H9 (cell line): ENCODE data around the gene RPL26. TPM values are rescaled to one million over a fixed set of nuclear protein-coding genes. Genes with fewer than 3 reads are reported as not detected.

Source experiments
- DNase-seq: peaks from one replicate; pipeline ENCODE4 v3.0.0-alpha.2; 2017
- H2AFZ ChIP-seq: one replicate; pipeline ENCODE4 v1.6.1; 2013; ENCODE audit warnings: mild to moderate bottlenecking, low read length, control low read depth, moderate library complexity
- H2AK5ac ChIP-seq: 2 replicates; pipeline ENCODE4 v1.6.1; 2013; ENCODE audit warnings: low read length, control low read depth, mixed read lengths; ENCODE audit not compliant: insufficient read length
- H2BK120ac ChIP-seq: one replicate; pipeline ENCODE4 v1.6.1; 2013; ENCODE audit warnings: low read depth, mild to moderate bottlenecking, low read length, control low read depth, inconsistent platforms; ENCODE audit not compliant: poor library complexity, severe bottlenecking
- H2BK12ac ChIP-seq: 2 replicates; pipeline ENCODE4 v1.6.1; 2013; ENCODE audit warnings: low read length, control low read depth, mixed read lengths, low read depth; ENCODE audit not compliant: insufficient read length
- H2BK15ac ChIP-seq: 2 replicates; pipeline ENCODE4 v1.6.1; 2013; ENCODE audit warnings: low read depth, low read length, control low read depth
- H2BK20ac ChIP-seq: one replicate; pipeline ENCODE4 v1.6.1; 2013; ENCODE audit warnings: low read depth, mild to moderate bottlenecking, low read length, control low read depth, inconsistent platforms; ENCODE audit not compliant: poor library complexity, severe bottlenecking
- H2BK5ac ChIP-seq: 2 replicates; pipeline ENCODE4 v1.6.1; 2013; ENCODE audit warnings: low read length, control low read depth, mixed read lengths; ENCODE audit not compliant: insufficient read length
- H3K14ac ChIP-seq: 2 replicates; pipeline ENCODE4 v1.6.1; 2013; ENCODE audit warnings: low read length, control low read depth; ENCODE audit not compliant: insufficient read depth
- H3K18ac ChIP-seq: 2 replicates; pipeline ENCODE4 v1.6.1; 2013; ENCODE audit warnings: low read depth, mild to moderate bottlenecking, mixed read lengths, low read length, control low read depth; ENCODE audit not compliant: insufficient read length
- H3K23ac ChIP-seq: 2 replicates; pipeline ENCODE4 v1.6.1; 2013; ENCODE audit warnings: low read length, control low read depth, mixed read lengths, low read depth; ENCODE audit not compliant: insufficient read length
- H3K23me2 ChIP-seq: 2 replicates; pipeline ENCODE4 v1.6.1; 2013; ENCODE audit warnings: low read depth, mild to moderate bottlenecking, mixed read lengths, low read length, control low read depth; ENCODE audit not compliant: insufficient read length, poor library complexity, severe bottlenecking
- H3K27ac ChIP-seq: 2 replicates; pipeline ENCODE4 v1.5.1; 2013; ENCODE audit warnings: low read length, control low read depth, mixed read lengths, low read depth; ENCODE audit not compliant: insufficient read length
- H3K27me3 ChIP-seq: 2 replicates; pipeline ENCODE4 v1.6.1; 2013; ENCODE audit warnings: low read length, control low read depth, inconsistent platforms; ENCODE audit not compliant: insufficient read depth
- H3K4ac ChIP-seq: 2 replicates; pipeline ENCODE4 v1.6.1; 2013; ENCODE audit warnings: low read depth, mild to moderate bottlenecking, control low read depth, inconsistent platforms, low read length, moderate library complexity
- H3K4me1 ChIP-seq: 2 replicates; pipeline ENCODE4 v1.6.1; 2013; ENCODE audit warnings: low read length, control low read depth, inconsistent platforms; ENCODE audit not compliant: insufficient read depth
- H3K4me2 ChIP-seq: 2 replicates; pipeline ENCODE4 v1.6.1; 2013; ENCODE audit warnings: low read length, control low read depth, mixed read lengths; ENCODE audit not compliant: insufficient read length, insufficient read depth
- H3K56ac ChIP-seq: 2 replicates; pipeline ENCODE4 v1.6.1; 2013; ENCODE audit warnings: low read depth, mild to moderate bottlenecking, mixed read lengths, low read length, control low read depth; ENCODE audit not compliant: insufficient read length
- H3K79me1 ChIP-seq: 2 replicates; pipeline ENCODE4 v1.6.1; 2013; ENCODE audit warnings: low read depth, mild to moderate bottlenecking, moderate library complexity, low read length, control low read depth, inconsistent platforms; ENCODE audit not compliant: insufficient read depth, poor library complexity, severe bottlenecking
- H3K79me2 ChIP-seq: 2 replicates; pipeline ENCODE4 v1.6.1; 2013; ENCODE audit warnings: low read length, control low read depth, inconsistent platforms; ENCODE audit not compliant: insufficient read depth
- H3K9ac ChIP-seq: 2 replicates; pipeline ENCODE4 v1.6.1; 2013; ENCODE audit warnings: low read length, control low read depth, mixed read lengths; ENCODE audit not compliant: insufficient read length; ENCODE audit errors: extremely low read depth
- H3K9me3 ChIP-seq: one replicate; pipeline ENCODE4 v1.6.1; 2013; ENCODE audit warnings: low read depth, low read length, inconsistent platforms; ENCODE audit not compliant: control insufficient read depth
- H3T11ph ChIP-seq: one replicate; pipeline ENCODE4 v1.6.1; 2013; ENCODE audit warnings: mild to moderate bottlenecking, low read length, control low read depth, inconsistent platforms
- H4K20me1 ChIP-seq: one replicate; pipeline ENCODE4 v1.6.1; 2013; ENCODE audit not compliant: control insufficient read depth, insufficient read length, insufficient read depth
- H4K5ac ChIP-seq: 2 replicates; pipeline ENCODE4 v1.6.1; 2013; ENCODE audit warnings: low read depth, mild to moderate bottlenecking, mixed read lengths, low read length, control low read depth; ENCODE audit not compliant: insufficient read length
- H4K8ac ChIP-seq: replicated peaks from 2 replicates; pipeline ENCODE4 v1.6.1; 2013; ENCODE audit warnings: low read length, control low read depth, mixed read lengths, low read depth; ENCODE audit not compliant: insufficient read length
- H4K91ac ChIP-seq: 2 replicates; pipeline ENCODE4 v1.6.1; 2013; ENCODE audit warnings: low read depth, mild to moderate bottlenecking, moderate library complexity, mixed read lengths, low read length, control low read depth; ENCODE audit not compliant: insufficient read length
- H3K27ac Mint-ChIP-seq, 3 experiments: 2 replicates in 2 of 3; 3 replicates in 1 of 3; pipeline ENCODE4 v1.8.0; 2020 to 2021; ENCODE audit warnings: mixed read lengths in 3 of 3, mild to moderate bottlenecking in 1 of 3, moderate library complexity in 1 of 3
- H3K27me3 Mint-ChIP-seq: 2 replicates; pipeline ENCODE4 v1.8.0; 2021; ENCODE audit warnings: low read depth, mild to moderate bottlenecking, moderate library complexity, mixed read lengths
- H3K36me3 Mint-ChIP-seq, 3 experiments: 2 replicates in 2 of 3; 3 replicates in 1 of 3; pipeline ENCODE4 v1.8.0; 2020 to 2021; ENCODE audit warnings: low read depth in 3 of 3, mixed read lengths in 3 of 3; ENCODE audit not compliant: insufficient read depth in 1 of 3
- H3K4me1 Mint-ChIP-seq, 2 experiments: 2 replicates each; pipeline ENCODE4 v1.8.0; 2020; ENCODE audit warnings: mixed read lengths in 2 of 2
- H3K4me3 Mint-ChIP-seq, 2 experiments: 2 replicates in 1 of 2; 3 replicates in 1 of 2; pipeline ENCODE4 v1.8.0; 2020 to 2021; ENCODE audit warnings: mild to moderate bottlenecking in 2 of 2, mixed read lengths in 2 of 2, moderate library complexity in 1 of 2
- H3K9me3 Mint-ChIP-seq, 2 experiments: 2 replicates in 1 of 2; 3 replicates in 1 of 2; pipeline ENCODE4 v1.8.0; 2020; ENCODE audit warnings: mild to moderate bottlenecking in 2 of 2, mixed read lengths in 2 of 2, moderate library complexity in 1 of 2
- CTCF ChIP-seq: fragments of 200-600 bp; sonication (generic); conservative IDR thresholded peaks from 3 replicates; pipeline ENCODE4 v1.8.0; 2021; ENCODE audit warnings: antibody characterized with exemption, mild to moderate bottlenecking
- WGBS: extraction: QIAGEN DNeasy Blood & Tissue Kit; methylation state at CpG from one replicate; pipeline ENCODE4 v1.1.7; 2013; ENCODE audit warnings: missing lambda C conversion rate, low lambda C conversion rate, mixed read lengths; ENCODE audit not compliant: insufficient read length; ENCODE audit errors: extremely low coverage; 5-methylcytosine and 5-hydroxymethylcytosine counted together
- total RNA-seq: library from RNA; stranded (reverse); gene quantifications from 2 replicates; pipeline ENCODE4 v1.2.1, GENCODE V29; 2021

RPL26 gene
- total RNA-seq, 1 experiment from 2014 or later = 2,434 TPM

- TF ChIP-seq CTCF = no peak
- H3K4me1 Mint-ChIP-seq = no peaks in the 10 kb centered on the region; a peak in 1 of 4 replicates
- no peak overlapping the region for H2AFZ ChIP-seq
Observed at GRCh38 chr17:8402921-8403536, 20.0 kb upstream of the RPL26 start.

More at GRCh38 chr17:8402921-8403536, 20.0 kb upstream of the RPL26 start:
- no peak overlapping the region for H4K5ac ChIP-seq
- H3K9ac ChIP-seq = no peak overlapping the region
- Mint-ChIP-seq H3K27me3 (peaks cover 12% of the 10 kb centered on the region), H3K9me3 (no peaks in the 10 kb centered on the region), H3K36me3 (no peaks in the 10 kb centered on the region), H3K27ac (no peak overlapping the region), H3K4me3 (no peak overlapping the region)
- H2BK120ac ChIP-seq = no peak overlapping the region
- H3K14ac ChIP-seq = no peak overlapping the region
- H3K27ac ChIP-seq = no peak overlapping the region
- no peaks in the 10 kb centered on the region for H3K79me2 ChIP-seq
- no peak overlapping the region for H4K91ac ChIP-seq
- H2BK5ac ChIP-seq = no peak overlapping the region
- DNase-seq = no peak
- H3K23me2 ChIP-seq = no peaks in the 10 kb centered on the region
- H4K20me1 ChIP-seq = no peaks in the 10 kb centered on the region
- no peaks in the 10 kb centered on the region for H3K79me1 ChIP-seq
- H2BK12ac ChIP-seq = no peak overlapping the region
- H4K8ac ChIP-seq = no peak overlapping the region
- no peak overlapping the region for H2BK20ac ChIP-seq
- no peaks in the 10 kb centered on the region for H3K9me3 ChIP-seq
- WGBS = no CpG with 5 or more reads among the region's 11 CpGs
- H3K23ac ChIP-seq = no peak overlapping the region
- no peak overlapping the region for H3K56ac ChIP-seq
- no peak overlapping the region for H3T11ph ChIP-seq
- no peak overlapping the region for H3K4ac ChIP-seq
- H3K4me1 ChIP-seq = no peaks in the 10 kb centered on the region
- no peak overlapping the region for H3K4me2 ChIP-seq
- H2BK15ac ChIP-seq = no peak overlapping the region
- H3K27me3 ChIP-seq = no peaks in the 10 kb centered on the region
- no peak overlapping the region for H3K18ac ChIP-seq
- no peak overlapping the region for H2AK5ac ChIP-seq
